ENCODE data around the gene FAM78A.

GRCh38 chr9:131304676-131305355 is 28.5 kb upstream of the FAM78A start:
- no peak for TF ChIP-seq CTCF (conservative IDR thresholded peaks at IDR 0.05)
- no peak for TF ChIP-seq ZFX (IDR thresholded peaks at IDR 0.05)
